PC-3 (cell line): ENCODE measurements around the gene FBXO24. TPM values are rescaled to one million over a fixed set of nuclear protein-coding genes. Genes with fewer than 3 reads are reported as not detected.

Experiments used
- ATAC-seq: fragments of 200-7000 bp; cut with Tn5 transposase; 2 replicates; pipeline ENCODE4 v1.9.1; 2020; ENCODE audit warnings: mild to moderate bottlenecking, moderate library complexity
- BruUV-seq: library from RNA; stranded (reverse); fragments of 400-500 nt; replicated peaks from 2 replicates; lab custom pipeline; 2021; lab: Mats Ljungman, UMichigan
- CTCF ChIA-PET: fragments of 300-600 bp; sonication (Branson Sonifier 250); formaldehyde crosslinking; loops from one replicate; lab custom pipeline; 2022; ENCODE audit warnings: antibody characterized with exemption; lab: Charles Lee
- POLR2A ChIA-PET: fragments of 300-600 bp; sonication (Branson Sonifier 250); formaldehyde crosslinking; loops from one replicate; lab custom pipeline; 2022; ENCODE audit warnings: antibody characterized with exemption; ENCODE audit not compliant: unreplicated experiment; lab: Charles Lee
- DNase-seq: peaks from one replicate; pipeline ENCODE4 v3.0.0-alpha.2; 2015
- H2AFZ ChIP-seq: fragments of 300-600 bp; sonication (generic); 2 replicates; pipeline ENCODE4 v1.6.0; 2016; ENCODE audit warnings: antibody characterized with exemption, low read length
- H3F3A ChIP-seq: fragments of 300-600 bp; sonication (generic); one replicate; pipeline ENCODE4 v1.6.0; 2017; ENCODE audit warnings: antibody characterized with exemption, low read length, control low read depth, mild to moderate bottlenecking; ENCODE audit not compliant: unreplicated experiment
- H3K27ac ChIP-seq: fragments of 300-600 bp; sonication (generic); 2 replicates; pipeline ENCODE4 v1.5.1; 2016; ENCODE audit warnings: mild to moderate bottlenecking, low read length
- H3K27me3 ChIP-seq: fragments of 300-600 bp; sonication (generic); 2 replicates; pipeline ENCODE4 v1.6.1; 2016; ENCODE audit warnings: low read length, mixed read lengths
- H3K36me3 ChIP-seq: fragments of 300-600 bp; sonication (generic); 2 replicates; pipeline ENCODE4 v1.6.1; 2016; ENCODE audit warnings: low read depth, mixed run types, low read length, mixed read lengths
- H3K4me1 ChIP-seq: fragments of 300-600 bp; sonication (generic); 2 replicates; pipeline ENCODE4 v1.5.1; 2016; ENCODE audit warnings: low read length; ENCODE audit not compliant: insufficient read depth
- H3K4me2 ChIP-seq: fragments of 300-600 bp; sonication (generic); 2 replicates; pipeline ENCODE4 v1.6.0; 2016; ENCODE audit warnings: low read length
- H3K4me3 ChIP-seq: fragments of 300-600 bp; sonication (generic); 2 replicates; pipeline ENCODE4 v1.5.1; 2016; ENCODE audit warnings: mild to moderate bottlenecking, low read length, mixed read lengths
- H3K79me2 ChIP-seq: fragments of 300-600 bp; sonication (generic); 2 replicates; pipeline ENCODE4 v1.6.1; 2017; ENCODE audit warnings: low read length, mixed read lengths
- H3K9ac ChIP-seq: fragments of 300-600 bp; sonication (generic); 2 replicates; pipeline ENCODE4 v1.6.0; 2016; ENCODE audit warnings: mild to moderate bottlenecking, low read length
- H3K9me2 ChIP-seq: fragments of 300-600 bp; sonication (generic); replicated peaks from 2 replicates; pipeline ENCODE4 v1.6.1; 2016; ENCODE audit warnings: mixed run types, low read length, mixed read lengths
- H3K9me3 ChIP-seq: fragments of 300-600 bp; sonication (generic); 2 replicates; pipeline ENCODE4 v1.6.1; 2016; ENCODE audit warnings: low read length, mixed read lengths
- H4K20me1 ChIP-seq: fragments of 300-600 bp; sonication (generic); 2 replicates; pipeline ENCODE4 v1.6.1; 2016; ENCODE audit warnings: low read length, mixed read lengths
- CTCF ChIP-seq: fragments of 300-600 bp; sonication (generic); conservative IDR thresholded peaks from 2 replicates; pipeline ENCODE4 v1.5.1; 2017; ENCODE audit warnings: antibody characterized with exemption, low read depth, mild to moderate bottlenecking, low read length
- EZH2 ChIP-seq: fragments of 300-600 bp; sonication (generic); IDR thresholded peaks from one replicate; pipeline ENCODE4 v1.6.1; 2017; ENCODE audit warnings: antibody characterized with exemption, mild to moderate bottlenecking, low read length; ENCODE audit not compliant: unreplicated experiment
- EZH2phosphoT487 ChIP-seq: fragments of 300-600 bp; sonication (generic); IDR thresholded peaks from 2 replicates; pipeline ENCODE4 v1.6.1; 2018; ENCODE audit warnings: mild to moderate bottlenecking, antibody characterized with exemption, low read length, borderline replicate concordance
- intact Hi-C: fragments of 100-400 bp; cut with micrococcal nuclease; formaldehyde crosslinking; loops from 2 replicates; pipeline ENCODE4 v1.9.0; 2023
- total RNA-seq: library from RNA; depleted of rRNA; stranded (reverse); fragments of >200 nt; gene quantifications from 2 replicates; pipeline ENCODE4 v1.2.3, GENCODE V29; 2014

Gene FBXO24
- total RNA-seq, 1 experiment from 2014 or later, result 0.40 TPM

GRCh38 chr7:100572281-100572948, 13.7 kb upstream of the FBXO24 start:
- H3K27ac ChIP-seq, result no peak overlapping the region
- H3K4me1 ChIP-seq, result no peaks in the 10 kb centered on the region; the same call in 1 of the 2 replicates
- no peaks in the 10 kb centered on the region for H3K9me2 ChIP-seq
- POLR2A ChIA-PET, result no interaction called here
- H2AFZ ChIP-seq, result no peak overlapping the region
- no peaks in the 10 kb centered on the region for H3F3A ChIP-seq
- TF ChIP-seq EZH2 (no peak), CTCF (no peak), EZH2phosphoT487 (no peak)
- no peaks in the 10 kb centered on the region for H3K9me3 ChIP-seq
- DNase-seq, result no peak
- no peak overlapping the region for H3K4me3 ChIP-seq
- intact Hi-C loops, result no loop called here
- CTCF ChIA-PET, result interaction anchor here (0.5 kb wide), 2 partner anchors 65 to 91 kb away, joined by 3 to 6 read pairs; no protein-coding TSS in a partner anchor
- no peak overlapping the region for H3K9ac ChIP-seq
- no peaks in the 10 kb centered on the region for H4K20me1 ChIP-seq
- no peaks in the 10 kb centered on the region for H3K79me2 ChIP-seq
- ATAC-seq, result no peak
- no peaks in the 10 kb centered on the region for H3K27me3 ChIP-seq
- H3K36me3 ChIP-seq, result no peaks in the 10 kb centered on the region
- no peak overlapping the region for H3K4me2 ChIP-seq
- no TSS peak for BruUV-seq

- Histone ChIP-seq H3K27ac (no peak overlapping the region), H3F3A (no peaks in the 10 kb centered on the region)
Measured at GRCh38 chr7:100572949-100573675, 13.0 kb upstream of the FBXO24 start.

More at GRCh38 chr7:100572949-100573675, 13.0 kb upstream of the FBXO24 start:
- no peaks in the 10 kb centered on the region for H4K20me1 ChIP-seq
- no peaks in the 10 kb centered on the region for H3K9me3 ChIP-seq
- no peaks in the 10 kb centered on the region for H3K9me2 ChIP-seq
- ATAC-seq, result no peak
- H3K4me2 ChIP-seq, result no peak overlapping the region
- H3K9ac ChIP-seq, result no peak overlapping the region
- no peak overlapping the region for H2AFZ ChIP-seq
- no peaks in the 10 kb centered on the region for H3K36me3 ChIP-seq
- no peaks in the 10 kb centered on the region for H3K27me3 ChIP-seq
- TF ChIP-seq EZH2phosphoT487 (no peak), EZH2 (no peak), CTCF (no peak)
- CTCF ChIA-PET, result interaction anchor here (0.5 to 0.6 kb wide), 2 partner anchors 91 to 118 kb away, joined by 3 to 4 read pairs; no protein-coding TSS in a partner anchor
- H3K79me2 ChIP-seq, result no peaks in the 10 kb centered on the region
- POLR2A ChIA-PET, result no interaction called here
- no peaks in the 10 kb centered on the region; the same call in 1 of the 2 replicates for H3K4me1 ChIP-seq
- no TSS peak for BruUV-seq
- H3K4me3 ChIP-seq, result no peak overlapping the region
- DNase-seq, result no peak
- intact Hi-C loops, result no loop called here
